ENCODE measurements around the gene COL11A1.
"Not testable (repeated sequence)": the region's sequence is repeated elsewhere in the genome, so short reads cannot be mapped to it uniquely, and the experiment has no call there.

The COL11A1 gene

DNA sequence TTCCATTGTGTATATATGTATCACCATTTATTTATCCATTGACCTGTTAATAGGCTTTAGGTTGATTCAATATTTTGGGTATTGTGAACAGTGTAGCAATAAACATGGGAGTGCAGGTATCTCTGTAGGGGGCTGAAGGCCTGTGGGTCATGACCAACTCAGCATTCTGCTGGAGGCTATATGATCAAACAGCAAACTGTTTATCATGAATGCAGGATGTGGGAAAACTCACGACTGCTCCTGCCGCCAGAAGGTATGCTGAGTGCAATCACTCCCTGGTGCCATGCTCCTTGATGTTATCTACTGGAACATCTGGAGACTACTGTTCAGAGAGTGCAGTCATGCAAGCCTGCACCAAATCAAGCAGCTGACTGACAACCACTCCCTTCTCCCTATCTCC is 275.2 kb downstream of the COL11A1 start:
- peak; percentile 44 for DNase-seq

DNA sequence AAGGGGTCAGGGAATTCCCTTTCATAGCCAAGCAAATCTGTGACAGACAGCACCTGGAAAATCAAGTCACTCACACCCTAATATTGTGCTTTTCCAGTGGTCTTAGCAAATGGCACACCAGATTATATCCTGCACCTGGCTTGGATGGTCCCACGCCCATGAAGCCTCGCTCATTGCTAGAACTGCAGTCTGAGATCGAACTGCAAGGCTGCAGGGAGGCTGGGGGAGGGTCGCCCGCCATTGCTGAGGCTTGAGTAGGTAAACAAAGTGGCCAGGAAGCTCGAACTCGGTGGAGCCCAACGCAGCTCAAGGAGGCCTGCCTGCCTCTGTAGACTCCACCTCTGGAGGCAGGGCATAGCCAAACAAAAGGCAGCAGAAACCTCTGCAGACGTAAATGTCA is 281.6 kb downstream of the COL11A1 start:
- not testable (repeated sequence) for DNase-seq
